ENCODE data around the gene PRODH.
"Not testable (repeated sequence)": the region's sequence is repeated elsewhere in the genome, so short reads cannot be mapped to it uniquely, and the experiment has no call there.

Gene PRODH

DNA sequence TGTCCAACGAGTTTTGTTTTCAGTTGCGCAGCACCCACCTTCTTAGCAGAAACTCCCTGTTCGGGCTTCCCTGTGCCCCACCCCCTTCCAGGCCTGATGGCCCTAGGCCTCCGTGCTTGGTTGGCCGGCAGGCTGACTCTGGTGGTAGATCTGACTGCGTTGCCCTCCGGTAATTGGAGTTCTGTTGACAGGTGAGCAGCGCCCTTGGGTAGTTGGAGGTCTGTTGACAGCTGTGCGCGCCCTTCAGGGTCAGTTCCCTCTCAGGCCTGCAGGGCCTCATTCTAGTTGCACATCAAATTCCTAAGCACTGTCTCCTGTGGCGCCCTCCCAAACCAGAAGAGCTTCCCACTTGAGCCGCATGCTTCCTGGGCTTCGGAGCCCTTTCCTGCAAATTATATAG lies 29.2 kb downstream of the PRODH start:
- H3K27ac ChIP-seq, result no peak overlapping the region
- no peak for DNase-seq (ENCODE audit: low spot score)
- TF ChIP-seq, protein P1, sequence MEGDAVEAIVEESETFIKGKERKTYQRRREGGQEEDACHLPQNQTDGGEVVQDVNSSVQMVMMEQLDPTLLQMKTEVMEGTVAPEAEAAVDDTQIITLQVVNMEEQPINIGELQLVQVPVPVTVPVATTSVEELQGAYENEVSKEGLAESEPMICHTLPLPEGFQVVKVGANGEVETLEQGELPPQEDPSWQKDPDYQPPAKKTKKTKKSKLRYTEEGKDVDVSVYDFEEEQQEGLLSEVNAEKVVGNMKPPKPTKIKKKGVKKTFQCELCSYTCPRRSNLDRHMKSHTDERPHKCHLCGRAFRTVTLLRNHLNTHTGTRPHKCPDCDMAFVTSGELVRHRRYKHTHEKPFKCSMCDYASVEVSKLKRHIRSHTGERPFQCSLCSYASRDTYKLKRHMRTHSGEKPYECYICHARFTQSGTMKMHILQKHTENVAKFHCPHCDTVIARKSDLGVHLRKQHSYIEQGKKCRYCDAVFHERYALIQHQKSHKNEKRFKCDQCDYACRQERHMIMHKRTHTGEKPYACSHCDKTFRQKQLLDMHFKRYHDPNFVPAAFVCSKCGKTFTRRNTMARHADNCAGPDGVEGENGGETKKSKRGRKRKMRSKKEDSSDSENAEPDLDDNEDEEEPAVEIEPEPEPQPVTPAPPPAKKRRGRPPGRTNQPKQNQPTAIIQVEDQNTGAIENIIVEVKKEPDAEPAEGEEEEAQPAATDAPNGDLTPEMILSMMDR (conservative IDR thresholded peaks at IDR 0.05; ENCODE audit: low read depth), result no peak
- CTCF ChIA-PET, result no interaction called here
- POLR2A ChIA-PET (ENCODE audit: low non-redundant PET), result no interaction called here

DNA sequence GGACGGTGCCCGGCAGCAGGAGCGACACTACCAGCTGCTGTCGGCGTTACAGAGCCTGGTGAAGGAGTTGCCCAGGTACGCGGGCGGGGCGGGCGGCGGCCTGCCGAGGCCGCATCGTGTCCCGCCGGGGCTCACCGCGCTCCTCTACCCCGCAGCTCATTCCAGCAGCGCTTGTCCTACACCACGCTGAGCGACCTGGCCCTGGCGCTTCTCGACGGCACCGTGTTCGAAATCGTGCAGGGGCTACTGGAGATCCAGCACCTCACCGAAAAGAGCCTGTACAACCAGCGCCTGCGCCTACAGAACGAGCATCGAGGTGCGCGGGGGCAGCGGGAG lies 29.7 kb downstream of the PRODH start:
- H3K27ac ChIP-seq; CTCF ChIA-PET; DNase-seq (ENCODE audit: low spot score); POLR2A ChIA-PET (ENCODE audit: low non-redundant PET): not testable (repeated sequence)

DNA sequence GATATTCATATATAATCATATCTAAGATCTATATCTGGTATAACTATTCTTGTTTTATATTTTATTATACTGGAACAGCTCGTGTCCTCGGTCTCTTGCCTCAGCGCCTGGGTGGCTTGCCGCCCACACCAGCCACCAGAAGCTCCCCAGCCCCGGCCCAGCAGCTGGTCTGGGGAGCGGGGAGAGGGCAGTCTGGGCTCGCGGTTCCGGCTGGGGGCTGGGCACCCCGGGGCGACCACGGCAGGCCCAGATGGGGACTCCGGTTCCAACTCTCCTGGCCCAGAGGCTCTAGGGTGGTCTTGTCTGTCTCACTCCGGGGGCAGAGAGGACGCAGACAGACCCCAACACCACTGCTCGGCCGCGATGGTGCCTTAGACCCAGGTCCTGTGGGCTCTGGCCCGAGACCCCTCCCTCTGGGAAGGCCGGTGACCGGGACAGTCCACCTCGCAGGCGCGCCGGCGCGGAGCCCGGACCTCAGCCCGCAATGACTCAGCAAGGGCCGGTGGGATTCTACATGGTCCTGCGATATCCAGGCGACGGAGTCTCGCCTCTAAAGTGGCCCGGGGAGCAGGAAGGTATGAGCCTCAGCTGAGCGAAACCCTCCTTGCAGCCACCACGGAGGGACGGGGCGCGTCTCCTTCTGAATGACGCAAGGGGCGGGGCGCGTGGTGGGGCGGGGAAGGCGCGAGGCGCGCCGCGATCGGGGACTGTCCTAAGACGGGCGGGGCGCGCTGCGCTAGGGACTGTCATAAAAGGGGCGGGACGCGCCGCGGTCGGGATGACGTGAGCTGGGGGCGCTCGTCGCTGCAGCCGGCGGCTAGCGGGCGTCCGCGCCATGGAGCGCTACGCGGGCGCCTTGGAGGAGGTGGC lies 30.3 kb downstream of the PRODH start, which contains the start of gene DGCR6:
TSS of gene DGCR6 (plus strand) at position 781 of the 870 bp plus-strand sequence. CDS start at position 836, 55 bp downstream.
- POLR2A ChIA-PET (ENCODE audit: low non-redundant PET), result no interaction called here
- CTCF ChIA-PET, result no interaction called here
- H3K27ac ChIP-seq, result no peak within 1 kb of the TSS
- TF ChIP-seq, protein P1 (conservative IDR thresholded peaks at IDR 0.05; ENCODE audit: low read depth), result no peak
- DNase-seq (ENCODE audit: low spot score), result no peak

DNA sequence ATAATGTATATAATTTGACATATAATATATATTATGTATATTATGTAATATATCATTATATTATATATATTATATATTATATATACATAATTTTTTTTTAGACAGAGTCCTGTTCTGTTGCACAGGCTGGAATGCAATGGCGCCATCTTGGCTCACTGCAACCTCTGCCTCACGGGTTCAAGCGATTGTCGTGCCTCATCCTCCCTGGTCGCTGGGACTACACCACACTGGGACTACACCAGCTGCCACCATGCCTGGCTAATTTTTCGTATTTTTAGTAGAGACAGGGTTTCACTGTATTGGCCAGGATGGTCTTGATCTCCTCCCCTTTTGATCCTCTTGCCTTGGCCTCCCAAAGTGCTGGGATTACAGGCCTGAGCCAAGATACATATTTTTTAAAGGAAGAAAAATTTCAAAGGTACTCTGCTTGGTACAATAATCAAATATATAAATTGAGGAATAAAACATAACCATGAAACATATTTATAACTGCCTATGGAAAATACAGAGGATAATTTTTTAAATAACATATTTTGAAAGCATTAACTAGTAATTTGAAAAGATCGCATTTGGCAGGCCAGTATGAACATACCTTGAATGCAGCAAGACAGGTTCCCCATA lies 39.9 kb downstream of the PRODH start:
- CTCF ChIA-PET; POLR2A ChIA-PET (ENCODE audit: low non-redundant PET); DNase-seq (ENCODE audit: low spot score); H3K27ac ChIP-seq: not testable (repeated sequence)

DNA sequence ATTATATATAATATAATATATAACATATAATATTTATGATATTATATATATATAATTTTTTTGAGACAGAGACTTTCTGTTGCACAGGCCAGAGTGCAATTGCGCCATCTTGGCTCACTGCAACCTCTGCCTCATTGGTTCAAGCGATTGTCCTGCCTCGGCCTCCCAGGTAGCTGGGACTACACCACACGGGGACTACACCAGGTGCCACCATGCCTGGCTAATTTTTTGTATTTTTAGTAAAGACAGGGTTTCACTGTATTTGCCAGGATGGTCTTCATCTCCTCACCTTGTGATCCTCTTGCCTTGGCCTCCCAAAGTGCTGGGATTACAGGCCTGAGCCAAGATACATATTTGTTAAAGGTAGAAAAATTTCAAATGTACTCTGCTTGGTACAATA lies 42.3 kb downstream of the PRODH start:
- CTCF ChIA-PET, result not testable (repeated sequence)

DNA sequence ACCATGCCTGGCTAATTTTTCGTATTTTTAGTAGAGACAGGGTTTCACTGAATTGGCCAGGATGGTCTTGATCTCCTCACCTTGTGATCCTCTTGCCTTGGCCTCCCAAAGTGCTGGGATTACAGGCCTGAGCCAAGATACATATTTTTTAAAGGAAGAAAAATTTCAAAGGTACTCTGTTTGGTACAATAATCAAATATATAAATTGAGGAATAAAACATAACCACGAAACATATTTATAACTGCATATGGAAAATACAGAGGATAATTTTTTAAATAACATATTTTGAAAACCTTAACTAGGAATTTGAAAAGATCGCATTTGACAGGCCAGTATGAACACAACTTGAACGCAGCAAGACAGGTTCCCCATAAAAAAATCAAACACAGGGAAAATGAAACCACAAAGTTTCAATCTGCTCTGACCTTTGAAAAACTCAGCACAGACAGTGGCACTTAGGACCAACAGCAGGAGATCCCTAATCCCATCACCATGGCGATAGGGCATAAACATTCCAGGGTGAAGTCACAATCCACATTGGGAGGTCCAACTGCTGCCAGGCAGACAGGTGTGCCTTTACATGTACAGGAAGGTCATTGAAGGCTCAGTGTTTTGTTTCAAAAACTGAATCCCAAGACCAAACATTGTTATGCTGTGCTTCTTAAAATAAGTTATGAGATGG lies 45.4 kb downstream of the PRODH start:
- H3K27ac ChIP-seq; DNase-seq (ENCODE audit: low spot score); POLR2A ChIA-PET (ENCODE audit: low non-redundant PET); CTCF ChIA-PET: not testable (repeated sequence)

More for the DNA sequence above, 42.3 kb downstream of the PRODH start:
- H3K27ac ChIP-seq; DNase-seq (ENCODE audit: low spot score); POLR2A ChIA-PET (ENCODE audit: low non-redundant PET): not testable (repeated sequence)

DNA sequence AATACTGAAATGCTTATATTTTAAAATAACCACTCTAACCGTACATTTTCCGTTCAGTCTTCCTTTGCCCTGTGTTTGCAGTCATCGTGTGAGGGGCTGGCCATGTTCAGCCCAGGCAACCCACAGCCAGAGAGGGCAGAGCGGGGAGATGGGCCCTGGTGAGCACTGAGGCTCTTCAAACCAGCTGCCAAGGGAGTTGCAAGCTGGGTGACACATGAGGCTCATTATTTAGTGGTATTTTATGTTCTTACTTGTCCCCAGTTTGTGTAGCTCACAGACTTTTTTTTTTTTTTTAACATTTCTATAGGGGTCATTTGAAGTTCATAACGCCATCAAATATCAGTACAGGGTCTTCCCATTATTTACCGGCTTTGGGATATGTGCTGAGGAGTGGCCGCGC lies 48.0 kb downstream of the PRODH start:
- CTCF ChIA-PET, result no interaction called here
- POLR2A ChIA-PET (ENCODE audit: low non-redundant PET), result no interaction called here
- H3K27ac ChIP-seq, result no peak overlapping the region
- no peak for DNase-seq (ENCODE audit: low spot score)
- TF ChIP-seq, protein P1 (conservative IDR thresholded peaks at IDR 0.05; ENCODE audit: low read depth), result no peak

DNA sequence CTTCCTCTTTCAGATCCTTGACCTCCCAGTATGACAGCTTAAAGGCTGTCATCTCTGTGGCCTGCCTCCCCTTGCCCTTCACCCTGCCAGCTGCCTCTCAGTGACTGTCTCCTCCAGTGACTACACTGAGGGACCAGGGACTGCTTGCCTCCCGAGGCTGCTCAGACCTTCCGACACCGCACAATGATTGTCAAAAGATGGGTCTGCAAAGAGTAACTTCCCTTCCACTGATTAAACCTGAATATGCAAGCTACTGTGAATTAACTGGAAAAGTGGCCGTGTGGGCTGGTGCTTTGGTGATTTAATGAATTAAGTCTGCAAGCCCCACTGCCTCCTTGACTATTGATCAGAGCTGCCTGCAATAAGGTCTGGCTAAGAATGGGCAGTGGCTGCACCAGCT lies 51.6 kb downstream of the PRODH start:
- DNase-seq (ENCODE audit: low spot score); CTCF ChIA-PET; H3K27ac ChIP-seq; POLR2A ChIA-PET (ENCODE audit: low non-redundant PET): not testable (repeated sequence)

DNA sequence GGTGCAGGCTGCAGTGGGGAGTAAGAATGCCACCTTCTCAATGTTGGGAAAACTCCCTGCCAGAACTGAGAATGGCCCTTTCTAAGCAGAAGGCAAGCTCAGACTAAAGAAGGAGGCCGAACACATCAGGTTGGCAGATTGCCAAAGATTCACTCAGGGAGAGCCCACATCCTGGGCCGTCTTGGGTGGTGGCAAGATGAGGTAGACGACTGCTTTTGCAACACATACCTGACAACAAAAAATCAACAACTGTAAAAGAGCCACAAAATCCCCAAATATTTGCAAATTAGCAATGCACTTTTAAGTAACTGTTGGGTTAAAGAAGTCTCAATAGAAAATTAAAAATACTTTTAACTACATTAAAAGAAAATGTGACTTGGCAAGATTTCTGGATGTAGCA lies 54.8 kb downstream of the PRODH start:
- H3K27ac ChIP-seq; POLR2A ChIA-PET (ENCODE audit: low non-redundant PET); CTCF ChIA-PET; DNase-seq (ENCODE audit: low spot score): not testable (repeated sequence)
